ENCODE measurements around the gene TERF2IP. TPM values are rescaled to one million over a fixed set of nuclear protein-coding genes. Genes with fewer than 3 reads are reported as not detected.

TERF2IP gene
- total and polyA plus RNA-seq, 2 of the 13 experiments (the other 11 are each of a cell fraction or from before 2014, with no cell fraction given): 26.4 to 50.2 TPM

GRCh38 chr16:75599452-75600277 is 47.9 kb upstream of the TERF2IP start (continued):
- TF ChIP-seq ATM (IDR thresholded peaks at IDR 0.05; ENCODE audit: borderline replicate concordance) (no peak), KAT8 (CRISPR knock-in tag; IDR thresholded peaks at IDR 0.05) (no peak), MEF2D (CRISPR knock-in tag; IDR thresholded peaks at IDR 0.05) (no peak)

DNA sequence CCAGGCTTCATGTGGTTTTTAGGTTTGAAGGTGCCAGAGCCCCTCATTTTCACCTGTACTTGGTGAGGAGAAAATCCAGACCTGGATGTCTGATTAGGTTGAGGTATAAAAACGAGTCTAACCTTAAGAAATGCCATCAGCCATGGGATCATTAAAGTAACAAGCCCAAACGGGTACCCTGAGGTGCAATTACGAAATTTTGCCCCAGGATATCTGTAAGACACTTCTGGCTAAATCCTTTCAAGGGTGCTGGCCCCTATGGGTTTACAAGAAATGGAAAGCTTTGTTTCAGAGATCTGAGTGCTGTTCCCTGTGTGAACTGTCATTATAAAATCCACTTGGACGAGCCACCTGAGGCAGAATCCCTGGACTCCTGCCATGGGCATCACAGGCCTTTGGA is 44.3 kb upstream of the TERF2IP start:
- 84% methylated on average over 4 of the region's 4 CpGs for WGBS (ENCODE audit: low lambda C conversion rate)

More for the DNA sequence above, 44.3 kb upstream of the TERF2IP start:
- Histone ChIP-seq H3K79me2 (ENCODE audit: insufficient read depth, low read length) (no peaks in the 10 kb centered on the region), H3K4me1 (ENCODE audit: insufficient read depth, low read length) (no peaks in the 10 kb centered on the region), H3K4me2 (ENCODE audit: low read depth, low read length) (no peak overlapping the region), H4K20me1 (ENCODE audit: insufficient read depth, low read length) (no peaks in the 10 kb centered on the region), H3K27ac (ENCODE audit: extremely low read length, insufficient read depth, low read length) (no peak overlapping the region), H3K36me3 (replicated peaks in 1 of 2; ENCODE audit: control insufficient read depth in 1 of 2, insufficient read depth in 2 of 2, low read length in 2 of 2) (peaks cover 15 to 59% of the 10 kb centered on the region in 2 experiments), H3K4me3 (replicated peaks in 1 of 3; ENCODE audit: insufficient read depth in 1 of 3, low read depth in 2 of 3, low read length in 3 of 3) (no peak overlapping the region), H3K9me3 (ENCODE audit: low read length) (no peaks in the 10 kb centered on the region), H3K9ac (ENCODE audit: insufficient read depth, low read depth, low read length) (no peak overlapping the region), H3K27me3 (ENCODE audit: control insufficient read depth in 1 of 2, insufficient read depth in 2 of 2, low read length in 2 of 2) (no peaks in the 10 kb centered on the region), H2AFZ (ENCODE audit: low read length) (no peak overlapping the region)
- ATAC-seq (no peak), DNase-seq (ENCODE audit: low spot score) (no peak), FAIRE-seq (no peak)
- ChIA-PET CTCF (ENCODE audit: low intra/inter-chr PET ratio, low total read pairs) (no interaction called here), POLR2A (no interaction called here)
- TF ChIP-seq PLSCR1 (CRISPR knock-in tag; IDR thresholded peaks at IDR 0.05; ENCODE audit: borderline replicate concordance) (no peak), GATAD2A (CRISPR knock-in tag; IDR thresholded peaks at IDR 0.05) (no peak)
- intact Hi-C loops (cut with micrococcal nuclease; ENCODE audit: unreplicated experiment) (no loop called here), in situ Hi-C loops (cut with HindIII; ENCODE audit: extremely low pct_ligation_motif_present, low pct_unique_long_range_greater_than_20kb) (no loop called here)
- BruUV-seq (replicated peaks): no TSS peak

All from HepG2 (cell line).